IMR-90 (cell line): Measurements from ENCODE around the gene CDC42BPA. TPM values are rescaled to one million over a fixed set of nuclear protein-coding genes. Genes with fewer than 3 reads are reported as not detected.

Experiments
- ATAC-seq: fragments of 200-7000 bp; cut with Tn5 transposase; 2 replicates; pipeline ENCODE4 v1.9.1; 2020; ENCODE audit warnings: low read depth, mild to moderate bottlenecking, moderate library complexity
- BruUV-seq: library from RNA; stranded (reverse); fragments of 400-500 nt; replicated peaks from 2 replicates; lab custom pipeline; 2021; lab: Mats Ljungman, UMichigan
- CTCF ChIA-PET: fragments of 300-600 bp; formaldehyde crosslinking; extraction: SDS; loops from one replicate; lab custom pipeline; 2021; ENCODE audit warnings: antibody characterized with exemption; lab: Yijun Ruan, JAX
- POLR2A ChIA-PET: fragments of 300-600 bp; sonication (Branson Sonifier 250); formaldehyde crosslinking; loops from one replicate; lab custom pipeline; 2022; ENCODE audit warnings: antibody characterized with exemption; ENCODE audit not compliant: unreplicated experiment; lab: Charles Lee
- DNase-seq: peaks from one replicate; pipeline ENCODE4 v3.0.0; 2013
- H2AFZ ChIP-seq: replicated peaks from 2 replicates; pipeline ENCODE3; 2013; ENCODE audit warnings: low read length, mild to moderate bottlenecking; ENCODE audit not compliant: poor library complexity
- H2AK5ac ChIP-seq: 2 replicates; pipeline ENCODE4 v1.6.1; 2013; ENCODE audit warnings: low read depth, low read length, inconsistent platforms
- H2AK9ac ChIP-seq: replicated peaks from 2 replicates; pipeline ENCODE3; 2013; ENCODE audit warnings: mild to moderate bottlenecking, low read depth, low read length, moderate library complexity; ENCODE audit not compliant: poor library complexity
- H2BK120ac ChIP-seq: 2 replicates; pipeline ENCODE4 v1.6.1; 2013; ENCODE audit warnings: low read depth, low read length, inconsistent platforms
- H2BK15ac ChIP-seq: 3 replicates; pipeline ENCODE4 v1.6.1; 2013; ENCODE audit warnings: low read depth, low read length, inconsistent platforms
- H2BK20ac ChIP-seq: 2 replicates; pipeline ENCODE4 v1.6.1; 2013; ENCODE audit warnings: low read depth, mild to moderate bottlenecking, inconsistent platforms, low read length, moderate library complexity
- H2BK5ac ChIP-seq: 2 replicates; pipeline ENCODE4 v1.6.1; 2013; ENCODE audit warnings: mild to moderate bottlenecking, low read depth, low read length, inconsistent platforms; ENCODE audit not compliant: poor library complexity, severe bottlenecking
- H3K14ac ChIP-seq: replicated peaks from 2 replicates; pipeline ENCODE4 v1.6.1; 2013; ENCODE audit warnings: low read depth, low read length, inconsistent platforms
- H3K18ac ChIP-seq: 2 replicates; pipeline ENCODE4 v1.6.1; 2013; ENCODE audit warnings: low read depth, low read length, control low read depth
- H3K23ac ChIP-seq: 2 replicates; pipeline ENCODE4 v1.6.1; 2013; ENCODE audit warnings: low read depth, low read length, inconsistent platforms
- H3K27ac ChIP-seq: 2 replicates; pipeline ENCODE4 v1.5.1; 2013; ENCODE audit warnings: mild to moderate bottlenecking, control low read depth, low read length; ENCODE audit not compliant: insufficient read depth
- H3K27me3 ChIP-seq: 2 replicates; pipeline ENCODE4 v1.6.1; 2013; ENCODE audit warnings: low read length; ENCODE audit not compliant: control insufficient read depth, insufficient read depth
- H3K36me3 ChIP-seq: 2 replicates; pipeline ENCODE4 v1.6.1; 2013; ENCODE audit warnings: low read length, mixed read lengths; ENCODE audit not compliant: control insufficient read depth, insufficient read depth
- H3K4ac ChIP-seq: 2 replicates; pipeline ENCODE4 v1.6.1; 2013; ENCODE audit warnings: low read depth, low read length, inconsistent platforms
- H3K4me1 ChIP-seq: 2 replicates; pipeline ENCODE4 v1.6.1; 2013; ENCODE audit warnings: low read length, mixed read lengths; ENCODE audit not compliant: control insufficient read depth, insufficient read depth
- H3K4me2 ChIP-seq: 2 replicates; pipeline ENCODE4 v1.6.1; 2013; ENCODE audit warnings: low read depth, mild to moderate bottlenecking, control low read depth, low read length, moderate library complexity
- H3K4me3 ChIP-seq: 2 replicates; pipeline ENCODE4 v1.5.1; 2013; ENCODE audit warnings: low read depth, mild to moderate bottlenecking, control low read depth, low read length, moderate library complexity; ENCODE audit not compliant: insufficient read depth
- H3K56ac ChIP-seq: 2 replicates; pipeline ENCODE4 v1.6.1; 2013; ENCODE audit warnings: low read length, inconsistent platforms; ENCODE audit not compliant: insufficient read depth; ENCODE audit errors: extremely low read depth
- H3K79me1 ChIP-seq, 2 experiments: 2 replicates each; pipeline ENCODE4 v1.6.1; 2013; ENCODE audit warnings: low read length in 2 of 2, inconsistent platforms in 1 of 2, low read depth in 1 of 2
- H3K9ac ChIP-seq: 2 replicates; pipeline ENCODE4 v1.6.1; 2013; ENCODE audit warnings: low read depth, low read length, control low read depth
- H3K9me1 ChIP-seq: 2 replicates; pipeline ENCODE4 v1.6.1; 2013; ENCODE audit warnings: low read length, inconsistent platforms; ENCODE audit not compliant: insufficient read depth
- H3K9me3 ChIP-seq: 2 replicates; pipeline ENCODE4 v1.6.1; 2013; ENCODE audit warnings: low read length; ENCODE audit not compliant: control insufficient read depth, insufficient read depth
- H4K20me1 ChIP-seq: 2 replicates; pipeline ENCODE4 v1.6.1; 2013; ENCODE audit warnings: low read length, inconsistent platforms; ENCODE audit not compliant: insufficient read depth
- H4K5ac ChIP-seq: 2 replicates; pipeline ENCODE4 v1.6.1; 2013; ENCODE audit warnings: mild to moderate bottlenecking, low read depth, low read length, control low read depth
- H4K8ac ChIP-seq, 2 experiments: 2 replicates each; pipeline ENCODE4 v1.6.1; 2013; ENCODE audit warnings: low read depth in 2 of 2, low read length in 2 of 2, control low read depth in 1 of 2, inconsistent platforms in 1 of 2
- H4K91ac ChIP-seq: 2 replicates; pipeline ENCODE4 v1.6.1; 2013; ENCODE audit warnings: low read depth, low read length, inconsistent platforms; ENCODE audit not compliant: insufficient read depth
- ELK1 ChIP-seq: fragments of 150-350 bp; IDR thresholded peaks from 2 replicates; pipeline ENCODE4 v1.6.1; 2016; ENCODE audit warnings: low read depth, mild to moderate bottlenecking, low read length, moderate library complexity, borderline replicate concordance
- FOS ChIP-seq: fragments of 150-350 bp; IDR thresholded peaks from 2 replicates; pipeline ENCODE4 v1.6.1; 2016; ENCODE audit warnings: low read depth, low read length
- MAZ ChIP-seq: IDR thresholded peaks from 2 replicates; pipeline ENCODE4 v1.6.1; 2012; ENCODE audit warnings: low read depth, mild to moderate bottlenecking, low read length, improper control_type of control experiment, moderate library complexity, borderline replicate concordance
- MXI1 ChIP-seq: IDR thresholded peaks from 2 replicates; pipeline ENCODE4 v1.6.1; 2012; ENCODE audit warnings: low read depth, mild to moderate bottlenecking, low read length, moderate library complexity, borderline replicate concordance
- POLR2A ChIP-seq: IDR thresholded peaks from 2 replicates; pipeline ENCODE4 v1.6.1; 2012; ENCODE audit warnings: mild to moderate bottlenecking, low read depth, low read length
- WGBS, 2 experiments: methylation state at CpG; one replicate each; pipeline versions ENCODE4 v1.1.5 to v1.1.7; 2013; ENCODE audit warnings: missing lambda C conversion rate in 2 of 2; ENCODE audit not compliant: insufficient read length in 1 of 2; ENCODE audit errors: extremely low coverage in 2 of 2; 5-methylcytosine and 5-hydroxymethylcytosine counted together
- dilution Hi-C: fragments of 300-500 bp; cut with HindIII; formaldehyde crosslinking; loops from one replicate; pipeline ENCODE4 v1.14.3; 2018; ENCODE audit warnings: low sequenced_read_pairs; ENCODE audit not compliant: unreplicated experiment
- in situ Hi-C: fragments of 300-500 bp; cut with MboI; formaldehyde crosslinking; loops from 3 replicates; pipeline ENCODE4 v1.14.3; 2019; ENCODE audit warnings: low sequenced_read_pairs, inconsistent platforms, mixed read lengths
- intact Hi-C: fragments of 100-400 bp; cut with micrococcal nuclease; formaldehyde crosslinking; loops from 2 replicates; pipeline ENCODE4 v1.10.0; 2022
- polyA plus RNA-seq, 3 experiments: library from polyadenylated mRNA; depleted of rRNA; stranded (reverse); fragments of >200 nt; gene quantifications; 2 replicates each; pipeline ENCODE4 v1.2.3, GENCODE V29; 2012; ENCODE audit warnings: low replicate concordance in 1 of 3
- total RNA-seq: library from RNA; depleted of rRNA; stranded (reverse); fragments of >200 nt; gene quantifications from 2 replicates; pipeline ENCODE4 v1.2.3, GENCODE V29; 2012

CDC42BPA gene
- total and polyA plus RNA-seq, 2 of the 4 experiments (the other 2 are of a cell fraction): 9.4 to 27.8 TPM

- H2AK9ac ChIP-seq: no peak overlapping the region
- no peak overlapping the region for H2AK5ac ChIP-seq
- no peak overlapping the region for H4K5ac ChIP-seq
- 0 out of 2 replicates have a peak, but pooled peaks cover 3% of the 10 kb centered on the region for H4K20me1 ChIP-seq
- intact Hi-C loops: no loop called here
- peaks cover 6% of the 10 kb centered on the region; the same call in 1 of the 2 replicates for H3K4me1 ChIP-seq
- no peaks in the 10 kb centered on the region for H3K79me1 ChIP-seq
- no peak overlapping the region for H3K4ac ChIP-seq
- H3K18ac ChIP-seq: no peak overlapping the region
- H3K4me3 ChIP-seq: no peak overlapping the region
- no peak overlapping the region for H4K91ac ChIP-seq
- TF ChIP-seq ELK1 (no peak), FOS (no peak), MAZ (no peak), POLR2A (no peak), MXI1 (no peak)
- no peak overlapping the region for H4K8ac ChIP-seq
- no peaks in the 10 kb centered on the region; the same call in 1 of the 2 replicates for H3K9me3 ChIP-seq
- in situ Hi-C loops: no loop called here
- H3K27ac ChIP-seq: no peak overlapping the region
- H3K36me3 ChIP-seq: no peaks in the 10 kb centered on the region
- BruUV-seq: no TSS peak
- no peak overlapping the region for H2BK20ac ChIP-seq
- H3K9me1 ChIP-seq: no peaks in the 10 kb centered on the region; the same call in 1 of the 2 replicates
- H2BK15ac ChIP-seq: no peak overlapping the region
- H3K27me3 ChIP-seq: no peaks in the 10 kb centered on the region
- H3K9ac ChIP-seq: no peak overlapping the region
- 80% methylated on average over 3 of the region's 12 CpGs; no CpG with 5 or more reads in 1 of the 2 experiments for WGBS, 2 experiments
- ChIA-PET CTCF (no interaction called here), POLR2A (interaction anchor here (0.6 kb wide), 1 partner anchor 13 kb away, joined by 3 read pairs; no protein-coding TSS in a partner anchor)
- H2AFZ ChIP-seq: no peak overlapping the region
- H3K23ac ChIP-seq: no peak overlapping the region
- H3K4me2 ChIP-seq: no peak overlapping the region
- H3K56ac ChIP-seq: no peak overlapping the region
- no peak for DNase-seq
- no peak for ATAC-seq
- H3K14ac ChIP-seq: no peak overlapping the region
- dilution Hi-C loops: no loop called here
- H2BK120ac ChIP-seq: no peak overlapping the region
- H2BK5ac ChIP-seq: no peak overlapping the region
These were observed 366.8 kb downstream of the CDC42BPA start for GRCh38 chr1:226951286-226952117.
